Motor neuron (in vitro differentiated cells): Measurements from ENCODE around the gene IGDCC3. TPM values are rescaled to one million over a fixed set of nuclear protein-coding genes. Genes with fewer than 3 reads are reported as not detected.
A peak's percentile ranks its signal among the peaks of the same experiment; 100 is the strongest.

Experiments used
- ATAC-seq, 8 experiments: fragments of 200-7000 bp; cut with Tn5 transposase; replicated peaks in 6 of 8; 2 replicates each; pipeline ENCODE4 v1.8.0; 2021; ENCODE audit warnings: mild to moderate bottlenecking in 8 of 8, moderate library complexity in 8 of 8
- H3K27ac ChIP-seq, 2 donors: fragments of 250-450 bp; sonication (Bioruptor Pico); 2 replicates each; pipeline ENCODE4 v1.9.0; 2021; ENCODE audit warnings: antibody characterized with exemption in 2 of 2, mild to moderate bottlenecking in 2 of 2, moderate library complexity in 1 of 2
- H3K4me1 ChIP-seq, 2 donors: fragments of 250-450 bp; sonication (Bioruptor Pico); replicated peaks in 1 of 2; 2 replicates each; pipeline ENCODE4 v1.6.1; 2021; ENCODE audit warnings: antibody characterized with exemption in 2 of 2, mild to moderate bottlenecking in 2 of 2, moderate library complexity in 1 of 2
- H3K4me3 ChIP-seq, 5 donors: fragments of 250-450 bp; sonication (Bioruptor Pico); 2 replicates each; pipeline ENCODE4 v1.9.0; 2021; ENCODE audit warnings: antibody characterized with exemption in 5 of 5, mild to moderate bottlenecking in 5 of 5, moderate library complexity in 4 of 5
- WGBS, 10 experiments: fragments of 450-650 bp; shearing (Covaris generic); methylation state at CpG; one replicate each; pipeline ENCODE4 v1.0.0; 2022; 5-methylcytosine and 5-hydroxymethylcytosine counted together
- in situ Hi-C, 9 experiments: fragments of 400-800 bp; cut with MboI; loops; one replicate each; pipeline ENCODE4 v1.15.0; 2021; ENCODE audit warnings: low sequenced_read_pairs in 9 of 9, low pct_unique_long_range_greater_than_20kb in 2 of 9; ENCODE audit not compliant: unreplicated experiment in 9 of 9
- total RNA-seq, 8 experiments: library from RNA; unstranded; fragments of 300-600 nt; gene quantifications; 2 replicates each; pipeline versions ENCODE4 v1.2.3 to v1.2.4, GENCODE V29; 2022

Gene IGDCC3
- total RNA-seq, 8 experiments from 2014 or later = 0.15 to 189 (median 10.9) TPM

- in situ Hi-C loops = loop anchor here in 5 of 9 experiments (5.0 to 25.0 kb wide), 2 partner anchors 76 to 206 kb away; partner anchors contain the start of gene CLPX (in 3 of the 5)
- WGBS, 10 experiments = 0 to 100% (median 83%) methylated on average over 1 to 5 of the region's 13 CpGs; no CpG with 5 or more reads in 6 of the 10 experiments
- Histone ChIP-seq H3K4me1 (no peaks in the 10 kb centered on the region), H3K4me3 (no peak overlapping the region), H3K27ac (no peak overlapping the region)
- no peak for ATAC-seq
These were observed 15.3 kb upstream of the IGDCC3 start for GRCh38 chr15:65393091-65393490.

- no peak for ATAC-seq
- 0 to 86% (median 40%) methylated on average over 1 of the region's 2 CpGs; no CpG with 5 or more reads in 7 of the 10 experiments for WGBS, 10 experiments
- Histone ChIP-seq H3K4me1 (no peaks in the 10 kb centered on the region), H3K27ac (no peak overlapping the region), H3K4me3 (no peak overlapping the region)
- in situ Hi-C loops = loop anchor here in 5 of 9 experiments (5.0 to 25.0 kb wide), 2 partner anchors 75 to 205 kb away; partner anchors contain the start of gene CLPX (in 3 of the 5)
These were observed 14.6 kb upstream of the IGDCC3 start for GRCh38 chr15:65392368-65392767.

- no peak for ATAC-seq
- 60% methylated on average over 3 of the region's 10 CpGs; no CpG with 5 or more reads in 9 of the 10 experiments for WGBS, 10 experiments
- in situ Hi-C loops = loop anchor here in 5 of 9 experiments (5.0 to 25.0 kb wide), 2 partner anchors 74 to 204 kb away; partner anchors contain the start of gene CLPX (in 3 of the 5)
These were observed 13.9 kb upstream of the IGDCC3 start for GRCh38 chr15:65391732-65392131.

GRCh38 chr15:65390447-65390846 is 12.6 kb upstream of the IGDCC3 start:
- H3K4me1 ChIP-seq = peaks cover 3 to 7% of the 10 kb centered on the region in 2 donors
- no peak overlapping the region for H3K4me3 ChIP-seq
- H3K27ac ChIP-seq = no peak overlapping the region
- 0 to 86% (median 36%) methylated on average over 1 of the region's 1 CpG; no CpG with 5 or more reads in 6 of the 10 experiments for WGBS, 10 experiments
- in situ Hi-C loops = loop anchor here in 5 of 9 experiments (5.0 to 25.0 kb wide), 2 partner anchors 73 to 203 kb away; partner anchors contain the start of gene CLPX (in 3 of the 5)
- ATAC-seq = no peak

More at GRCh38 chr15:65391732-65392131, 13.9 kb upstream of the IGDCC3 start:
- no peak overlapping the region for H3K27ac ChIP-seq
- H3K4me3 ChIP-seq = no peak overlapping the region
- no peaks in the 10 kb centered on the region for H3K4me1 ChIP-seq

- Histone ChIP-seq H3K27ac (no peak overlapping the region), H3K4me1 (peaks cover 14 to 19% of the 10 kb centered on the region in 2 donors), H3K4me3 (no peak overlapping the region)
- WGBS, 10 experiments = 38 to 100% (median 90%) methylated on average over 1 to 4 of the region's 10 CpGs; no CpG with 5 or more reads in 6 of the 10 experiments
- in situ Hi-C loops = loop anchor here in 6 of 9 experiments (5.0 to 25.0 kb wide), 4 partner anchors 64 to 202 kb away; partner anchors contain the start of gene CLPX (in 3 of the 6)
- ATAC-seq = no peak
These were observed 11.4 kb upstream of the IGDCC3 start for GRCh38 chr15:65389226-65389625.

- ATAC-seq = no peak
- Histone ChIP-seq H3K4me3 (no peak overlapping the region), H3K27ac (no peak overlapping the region), H3K4me1 (peaks cover 14 to 23% of the 10 kb centered on the region in 2 donors)
- in situ Hi-C loops = loop anchor here in 6 of 9 experiments (5.0 to 25.0 kb wide), 4 partner anchors 64 to 201 kb away; partner anchors contain the start of gene CLPX (in 3 of the 6)
- 80 to 100% (median 94%) methylated on average over 1 to 7 of the region's 17 CpGs; no CpG with 5 or more reads in 7 of the 10 experiments for WGBS, 10 experiments
These were observed 10.7 kb upstream of the IGDCC3 start for GRCh38 chr15:65388306-65389080.

GRCh38 chr15:65386886-65387285 is 9.1 kb upstream of the IGDCC3 start:
- 70 to 100% (median 93%) methylated on average over 2 to 6 of the region's 6 CpGs; no CpG with 5 or more reads in 4 of the 10 experiments for WGBS, 10 experiments
- no peak overlapping the region for H3K4me3 ChIP-seq
- H3K27ac ChIP-seq = no peak overlapping the region
- ATAC-seq = no peak
- peaks cover 30 to 37% of the 10 kb centered on the region in 2 donors for H3K4me1 ChIP-seq
- in situ Hi-C loops = loop anchor here in 6 of 9 experiments (5.0 to 25.0 kb wide), 4 partner anchors 62 to 200 kb away; partner anchors contain the start of gene CLPX (in 3 of the 6)

- in situ Hi-C loops = loop anchor here in 6 of 9 experiments (5.0 to 25.0 kb wide), 4 partner anchors 62 to 199 kb away; partner anchors contain the start of gene CLPX (in 3 of the 6)
- H3K4me3 ChIP-seq = no peak overlapping the region
- ATAC-seq = no peak
- 10 to 91% (median 79%) methylated on average over 2 to 4 of the region's 6 CpGs; no CpG with 5 or more reads in 7 of the 10 experiments for WGBS, 10 experiments
- H3K4me1 ChIP-seq = peaks cover 30 to 43% of the 10 kb centered on the region in 2 donors
- H3K27ac ChIP-seq = peak overlapping the region in 1 of 2 donors; percentile 18
These were observed 8.6 kb upstream of the IGDCC3 start for GRCh38 chr15:65386376-65386775.

GRCh38 chr15:65385870-65386258 is 8.1 kb upstream of the IGDCC3 start:
- Histone ChIP-seq H3K4me3 (no peak overlapping the region), H3K27ac (peak overlapping the region; percentile 15 to 18), H3K4me1 (peaks cover 30 to 47% of the 10 kb centered on the region in 2 donors)
- WGBS, 10 experiments = 73% methylated on average over 2 of the region's 10 CpGs; no CpG with 5 or more reads in 9 of the 10 experiments
- in situ Hi-C loops = loop anchor here in 6 of 9 experiments (5.0 to 25.0 kb wide), 4 partner anchors 61 to 199 kb away; partner anchors contain the start of gene CLPX (in 3 of the 6)
- ATAC-seq = peak in 6 of 8 experiments; percentile 24 to 65 (median 42)

GRCh38 chr15:65384895-65385869 is 7.4 kb upstream of the IGDCC3 start:
- ATAC-seq = peak; percentile 78 to 95 (median 84)
- in situ Hi-C loops = loop anchor here in 6 of 9 experiments (5.0 to 25.0 kb wide), 4 partner anchors 60 to 198 kb away; partner anchors contain the start of gene CLPX (in 3 of the 6)
- H3K4me1 ChIP-seq = peaks cover 30 to 47% of the 10 kb centered on the region in 2 donors
- 0 to 45% (median 10%) methylated on average over 1 to 11 of the region's 43 CpGs; no CpG with 5 or more reads in 4 of the 10 experiments for WGBS, 10 experiments
- H3K4me3 ChIP-seq = no peak overlapping the region
- H3K27ac ChIP-seq = peak overlapping the region; percentile 60 to 70

GRCh38 chr15:65384505-65384894 is 6.7 kb upstream of the IGDCC3 start:
- no peak for ATAC-seq
- Histone ChIP-seq H3K4me3 (no peak overlapping the region), H3K4me1 (peaks cover 30 to 47% of the 10 kb centered on the region in 2 donors), H3K27ac (no peak overlapping the region)
- WGBS, 10 experiments = 38 to 80% (median 70%) methylated on average over 1 to 4 of the region's 4 CpGs; no CpG with 5 or more reads in 5 of the 10 experiments
- in situ Hi-C loops = loop anchor here in 6 of 9 experiments (10.0 to 25.0 kb wide), 3 partner anchors 60 to 197 kb away; partner anchors contain the start of gene CLPX (in 3 of the 6)
